ENCODE results near the gene OSGIN1.

DNA sequence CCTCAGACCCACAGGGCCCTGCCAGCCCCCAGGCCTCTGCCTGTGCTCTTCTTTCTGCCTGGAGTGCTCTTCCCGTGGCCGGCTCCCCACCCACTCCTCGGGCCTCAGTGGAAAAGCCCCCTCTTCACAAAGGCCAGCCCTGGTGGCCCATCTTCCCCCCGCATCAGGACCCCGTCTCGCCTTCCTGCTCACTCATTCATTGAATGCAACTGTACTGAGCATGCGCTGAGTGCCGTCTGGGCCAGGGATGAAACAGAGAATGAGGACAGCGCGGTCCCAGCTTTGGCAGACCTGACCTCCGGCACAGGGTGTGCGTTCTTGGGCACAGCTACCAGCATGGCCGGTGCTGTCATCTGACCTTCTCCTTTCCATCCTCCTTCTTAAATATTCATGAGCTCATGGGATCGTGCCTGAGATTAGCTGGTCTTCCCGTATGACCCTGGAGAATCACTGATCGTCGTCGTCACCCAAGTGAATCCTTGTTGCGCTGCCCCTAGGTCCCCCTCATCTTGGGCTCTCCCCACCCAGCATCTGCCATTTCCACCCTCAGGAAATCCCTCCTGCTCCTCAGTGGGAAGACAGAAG is 16.4 kb upstream of the OSGIN1 start:
- TF ChIP-seq EZH2 (IDR thresholded peaks at IDR 0.05; ENCODE audit: low read length, unreplicated experiment): no peak
- no peak for TF ChIP-seq EZH2phosphoT487 (IDR thresholded peaks at IDR 0.05; ENCODE audit: borderline replicate concordance, low read length)
